A673 (cell line): Measurements from ENCODE around the gene AHRR. TPM values are rescaled to one million over a fixed set of nuclear protein-coding genes. Genes with fewer than 3 reads are reported as not detected.
"Not testable (repeated sequence)": the region's sequence is repeated elsewhere in the genome, so short reads cannot be mapped to it uniquely, and the experiment has no call there.

ENCODE experiments used
- BruUV-seq: library from RNA; stranded (reverse); fragments of 400-500 nt; replicated peaks from 2 replicates; lab custom pipeline; 2021; lab: Mats Ljungman, UMichigan
- CTCF ChIA-PET: fragments of 300-600 bp; sonication (Branson Sonifier 250); formaldehyde crosslinking; loops from one replicate; lab custom pipeline; 2022; ENCODE audit warnings: antibody characterized with exemption; lab: Charles Lee
- POLR2A ChIA-PET: fragments of 300-600 bp; sonication (Branson Sonifier 250); formaldehyde crosslinking; loops from one replicate; lab custom pipeline; 2022; ENCODE audit warnings: antibody characterized with exemption; ENCODE audit not compliant: low non-redundant PET; lab: Charles Lee
- DNase-seq: peaks from one replicate; pipeline ENCODE4 v3.0.0-alpha.2; 2015; ENCODE audit warnings: low spot score
- H3K27ac ChIP-seq: fragments of 200-600 bp; sonication (generic); 2 replicates; pipeline ENCODE4 v1.5.1; 2016; ENCODE audit warnings: mixed run types, low read depth, mild to moderate bottlenecking, mixed read lengths, antibody characterized with exemption, low read length; ENCODE audit not compliant: poor library complexity, severe bottlenecking
- H3K27me3 ChIP-seq: fragments of 200-600 bp; sonication (generic); replicated peaks from 2 replicates; pipeline ENCODE4 v1.6.1; 2017; ENCODE audit warnings: mixed run types, low read depth, mild to moderate bottlenecking, mixed read lengths, antibody characterized with exemption, low read length; ENCODE audit not compliant: insufficient read depth, poor library complexity
- H3K36me3 ChIP-seq: fragments of 200-600 bp; sonication (generic); 2 replicates; pipeline ENCODE4 v1.6.1; 2016; ENCODE audit warnings: mixed run types, mild to moderate bottlenecking, mixed read lengths, antibody characterized with exemption, low read length; ENCODE audit not compliant: insufficient read depth, poor library complexity, severe bottlenecking
- H3K4me1 ChIP-seq: fragments of 200-600 bp; sonication (generic); 2 replicates; pipeline ENCODE4 v1.6.1; 2017; ENCODE audit warnings: mixed run types, mild to moderate bottlenecking, mixed read lengths, antibody characterized with exemption, low read length; ENCODE audit not compliant: insufficient read depth, poor library complexity, severe bottlenecking
- H3K4me3 ChIP-seq: fragments of 200-600 bp; sonication (generic); 2 replicates; pipeline ENCODE4 v1.5.1; 2016; ENCODE audit warnings: low read depth, mixed run types, mild to moderate bottlenecking, mixed read lengths, low read length; ENCODE audit not compliant: poor library complexity, severe bottlenecking
- H3K9me3 ChIP-seq: fragments of 200-600 bp; sonication (generic); 2 replicates; pipeline ENCODE4 v1.6.1; 2016; ENCODE audit warnings: mixed run types, low read depth, mild to moderate bottlenecking, mixed read lengths, antibody characterized with exemption, low read length; ENCODE audit not compliant: poor library complexity, severe bottlenecking
- CTCF ChIP-seq: fragments of 300-800, 200-600 bp; sonication (generic); conservative IDR thresholded peaks from 2 replicates; pipeline ENCODE4 v1.5.1; 2017; ENCODE audit warnings: low read depth, mild to moderate bottlenecking, antibody characterized with exemption, low read length, moderate library complexity, mixed read lengths
- EZH2 ChIP-seq: fragments of 200-600 bp; sonication (generic); IDR thresholded peaks from 2 replicates; pipeline ENCODE4 v1.6.1; 2017; ENCODE audit warnings: borderline replicate concordance, low read depth, mild to moderate bottlenecking, mixed read lengths, antibody characterized with exemption, low read length; ENCODE audit not compliant: poor library complexity, severe bottlenecking
- intact Hi-C: fragments of 100-400 bp; cut with micrococcal nuclease; formaldehyde crosslinking; loops from one replicate; pipeline ENCODE4 v1.10.0; 2022; ENCODE audit not compliant: unreplicated experiment
- total RNA-seq: library from RNA; stranded (reverse); gene quantifications from 2 replicates; pipeline ENCODE4 v1.2.3, GENCODE V29; 2021

The AHRR gene
- total RNA-seq, 1 experiment from 2014 or later, result 2.2 TPM

GRCh38 chr5:401146-402034 lies 79.9 kb downstream of the AHRR start:
- DNase-seq, result no peak
- no peak overlapping the region for H3K27ac ChIP-seq
- H3K4me3 ChIP-seq, result no peak overlapping the region
- ChIA-PET CTCF (no interaction called here), POLR2A (no interaction called here)
- no TSS peak for BruUV-seq
- peaks cover 16% of the 10 kb centered on the region for H3K4me1 ChIP-seq
- H3K36me3 ChIP-seq, result no peaks in the 10 kb centered on the region
- no peaks in the 10 kb centered on the region for H3K9me3 ChIP-seq
- intact Hi-C loops, result no loop called here
- H3K27me3 ChIP-seq, result no peaks in the 10 kb centered on the region
- TF ChIP-seq EZH2, result no peak

- DNase-seq, BruUV-seq, H3K9me3 ChIP-seq, H3K27ac ChIP-seq, CTCF ChIA-PET, intact Hi-C loops, H3K4me3 ChIP-seq, H3K27me3 ChIP-seq, POLR2A ChIA-PET, H3K36me3 ChIP-seq: not testable (repeated sequence)
- peaks cover 16% of the 10 kb centered on the region for H3K4me1 ChIP-seq
Observed at GRCh38 chr5:402219-402614, 80.7 kb downstream of the AHRR start.

GRCh38 chr5:402615-403359 lies 81.3 kb downstream of the AHRR start:
- Histone ChIP-seq H3K36me3 (no peaks in the 10 kb centered on the region), H3K27me3 (no peaks in the 10 kb centered on the region), H3K27ac (no peak overlapping the region), H3K4me3 (no peak overlapping the region), H3K9me3 (no peaks in the 10 kb centered on the region), H3K4me1 (peaks cover 16% of the 10 kb centered on the region)
- no TSS peak for BruUV-seq
- no peak for TF ChIP-seq CTCF
- no peak for TF ChIP-seq EZH2
- DNase-seq, result no peak
- intact Hi-C loops, result no loop called here
- POLR2A ChIA-PET, result no interaction called here
- CTCF ChIA-PET, result no interaction called here

DNA sequence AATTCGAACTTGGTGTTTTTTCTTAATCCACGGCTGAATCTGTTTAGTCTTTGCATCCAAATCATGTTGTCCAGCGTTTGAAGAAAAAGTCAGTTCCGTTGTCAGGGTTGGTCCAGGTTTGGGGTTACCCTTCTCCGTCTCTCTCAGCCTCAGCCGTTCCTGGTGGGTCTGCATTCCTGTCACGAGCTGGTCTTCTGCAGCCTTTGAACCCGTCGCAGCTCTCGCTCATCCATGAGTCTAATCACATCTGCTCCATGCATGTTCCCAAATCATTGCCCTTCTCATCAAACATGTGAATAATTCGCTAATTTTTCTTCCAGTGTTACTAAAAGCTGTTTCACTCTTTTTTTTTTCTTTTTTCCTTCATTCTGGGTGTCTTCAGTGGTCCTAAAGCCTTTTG lies 82.5 kb downstream of the AHRR start:
- intact Hi-C loops, result no loop called here
- DNase-seq, result no peak
- Histone ChIP-seq H3K4me1 (peaks cover 16% of the 10 kb centered on the region), H3K27me3 (no peaks in the 10 kb centered on the region), H3K9me3 (no peaks in the 10 kb centered on the region), H3K27ac (no peak overlapping the region), H3K4me3 (no peak overlapping the region), H3K36me3 (no peaks in the 10 kb centered on the region)
- ChIA-PET POLR2A (no interaction called here), CTCF (no interaction called here)
- no TSS peak for BruUV-seq
- TF ChIP-seq CTCF, result no peak
- no peak for TF ChIP-seq EZH2
